Erythroblast (primary cell): ENCODE data around the gene FAM20C.

Experiments used
- GATA1 ChIP-seq: IDR thresholded peaks from 2 replicates; pipeline ENCODE4 v1.6.1; 2011; ENCODE audit warnings: low read depth, mild to moderate bottlenecking, control low read depth, low read length, moderate library complexity
- POLR2A ChIP-seq: IDR thresholded peaks from 2 replicates; pipeline ENCODE4 v1.6.1; 2011; ENCODE audit warnings: mild to moderate bottlenecking, low read length

- TF ChIP-seq POLR2A: no peak
- no peak for TF ChIP-seq GATA1
Observed at GRCh38 chr7:197413-198335, 5.3 kb downstream of the FAM20C start.
